GM21717 (cell line): ENCODE results near the gene VASN.
"Not testable (repeated sequence)": the region's sequence is repeated elsewhere in the genome, so short reads cannot be mapped to it uniquely, and the experiment has no call there.

ENCODE experiments used
- ATAC-seq: cut with Tn5 transposase; IDR thresholded peaks from one replicate; pipeline ENCODE4 v1.9.1; 2021; ENCODE audit warnings: mild to moderate bottlenecking, moderate library complexity; ENCODE audit not compliant: unreplicated experiment

VASN gene

GRCh38 chr16:4371357-4372000 lies at the start of gene VASN:
TSS of gene VASN (plus strand) at chr16:4371848. CDS start at chr16:4380878, 9,030 bp downstream.
- no peak for ATAC-seq

GRCh38 chr16:4322121-4323052 lies 49.3 kb upstream of the VASN start:
- no peak for ATAC-seq

GRCh38 chr16:4323071-4323844 lies 48.4 kb upstream of the VASN start:
- no peak for ATAC-seq

GRCh38 chr16:4323845-4324488 lies 47.7 kb upstream of the VASN start:
- ATAC-seq = no peak

- no peak for ATAC-seq
These were observed 47.0 kb upstream of the VASN start for GRCh38 chr16:4324492-4325252.

- no peak for ATAC-seq
These were observed 46.3 kb upstream of the VASN start for GRCh38 chr16:4325253-4325758.

GRCh38 chr16:4327386-4328045 lies 44.1 kb upstream of the VASN start:
- no peak for ATAC-seq

- ATAC-seq = no peak
These were observed 43.4 kb upstream of the VASN start for GRCh38 chr16:4328046-4328781.

- no peak for ATAC-seq
These were observed 42.6 kb upstream of the VASN start for GRCh38 chr16:4328782-4329775.

- no peak for ATAC-seq
These were observed 41.3 kb upstream of the VASN start for GRCh38 chr16:4330277-4330874.

- ATAC-seq = no peak
These were observed 39.6 kb upstream of the VASN start for GRCh38 chr16:4332083-4332482.

- no peak for ATAC-seq
These were observed 38.9 kb upstream of the VASN start for GRCh38 chr16:4332623-4333307.

- no peak for ATAC-seq
These were observed 38.4 kb upstream of the VASN start for GRCh38 chr16:4333308-4333638.

- ATAC-seq = not testable (repeated sequence)
These were observed 37.9 kb upstream of the VASN start for GRCh38 chr16:4333714-4334113.

GRCh38 chr16:4334724-4335495 lies 36.7 kb upstream of the VASN start:
- ATAC-seq = no peak
